GM19238 (cell line): Measurements from ENCODE around the gene PLCB1.

ENCODE experiments used
- DNase-seq: peaks from one replicate; pipeline ENCODE4 v3.0.0; 2011; ENCODE audit warnings: low spot score; ENCODE audit not compliant: insufficient read length

The PLCB1 gene

GRCh38 chr20:8299921-8300320 lies 167.9 kb downstream of the PLCB1 start:
- DNase-seq: no peak

DNA sequence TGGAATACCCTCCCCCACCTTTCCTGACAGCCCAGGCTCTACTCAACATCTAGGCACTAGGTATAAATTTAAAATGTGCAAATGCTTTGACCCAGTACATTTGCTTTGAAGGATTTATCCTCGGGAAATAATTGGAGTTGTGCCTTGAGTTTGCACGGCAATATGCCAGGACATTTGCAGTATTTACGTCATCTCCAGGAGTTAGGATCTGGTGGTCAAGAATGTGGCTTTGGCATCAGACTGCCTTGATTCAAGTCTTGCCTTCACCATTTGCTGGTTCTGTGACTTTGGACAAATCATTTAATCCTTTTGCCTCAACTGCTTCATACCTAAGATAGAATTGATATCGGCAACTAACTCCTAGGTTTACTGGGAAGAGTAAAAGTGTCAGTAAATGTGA lies 169.6 kb downstream of the PLCB1 start:
- DNase-seq: no peak

DNA sequence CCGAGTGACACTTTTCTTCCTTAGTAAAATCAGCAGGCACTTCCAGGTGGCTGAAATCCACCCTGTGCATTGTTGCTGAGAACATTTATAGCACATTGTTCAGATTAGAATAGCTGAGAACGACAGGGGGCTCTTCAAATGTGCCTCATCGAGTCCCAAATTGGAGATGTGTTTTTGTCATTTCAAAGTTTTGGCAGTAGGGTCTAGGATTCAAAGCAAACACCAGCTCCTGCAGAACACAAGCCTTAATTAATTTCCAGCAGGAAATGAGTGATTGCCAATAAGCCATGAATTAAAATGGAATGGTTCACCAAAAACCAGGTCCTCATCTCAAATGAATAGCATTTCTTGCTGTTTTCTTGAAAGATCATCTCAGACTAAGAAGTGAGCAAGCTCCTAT lies 171.6 kb downstream of the PLCB1 start:
- DNase-seq: no peak

- DNase-seq: no peak
These were observed 172.2 kb downstream of the PLCB1 start for GRCh38 chr20:8304124-8304816.

DNA sequence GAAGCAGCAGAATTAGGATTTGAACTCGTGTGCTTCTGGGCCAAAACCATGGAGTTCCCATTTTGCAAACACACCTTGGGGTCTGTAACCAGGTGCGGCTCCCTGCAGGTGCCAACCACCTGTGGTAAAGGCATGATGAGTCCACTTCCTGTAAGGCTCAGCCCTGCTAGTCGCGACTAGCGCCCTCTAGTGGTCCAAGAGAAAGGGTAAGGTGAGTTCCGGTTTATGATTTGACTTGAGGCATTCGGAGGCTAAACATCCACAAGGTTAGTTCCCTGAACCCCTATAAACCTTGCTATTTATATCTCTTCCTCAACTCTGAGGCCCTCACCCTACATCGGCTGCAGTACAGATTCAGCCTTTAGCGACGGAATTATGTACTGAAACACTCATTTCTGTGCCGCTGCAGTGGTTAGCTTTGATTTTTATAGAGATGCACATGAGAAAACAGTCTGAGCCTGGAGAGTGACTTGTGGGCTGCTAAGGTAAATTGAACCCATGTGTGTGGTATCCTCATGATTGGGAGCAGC lies 173.4 kb downstream of the PLCB1 start:
- DNase-seq: peak; percentile 11

- no peak for DNase-seq
These were observed 174.9 kb downstream of the PLCB1 start for GRCh38 chr20:8306937-8307336.

DNA sequence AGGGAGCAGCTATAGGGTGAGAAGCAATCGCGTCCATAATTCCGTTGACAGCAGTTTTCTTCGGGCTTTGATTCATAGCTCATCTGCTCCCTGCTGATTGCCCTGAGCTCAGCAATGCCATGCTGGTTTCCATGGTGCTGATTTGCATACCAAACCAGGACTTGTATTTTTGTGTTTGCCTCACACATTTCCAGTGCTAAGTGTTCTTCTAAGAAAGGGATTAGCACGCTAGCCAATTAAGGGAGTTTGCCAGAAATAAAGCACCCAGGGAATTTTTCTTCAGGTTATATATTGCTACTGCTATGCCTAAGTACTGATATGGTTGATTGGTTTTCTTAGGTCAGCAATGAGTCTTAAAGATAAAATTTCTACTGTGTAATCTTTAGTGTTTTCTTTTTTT lies 177.6 kb downstream of the PLCB1 start:
- no peak for DNase-seq

- DNase-seq: no peak
These were observed 178.6 kb downstream of the PLCB1 start for GRCh38 chr20:8310618-8311017.

- no peak for DNase-seq
These were observed 181.0 kb downstream of the PLCB1 start for GRCh38 chr20:8313073-8313472.

DNA sequence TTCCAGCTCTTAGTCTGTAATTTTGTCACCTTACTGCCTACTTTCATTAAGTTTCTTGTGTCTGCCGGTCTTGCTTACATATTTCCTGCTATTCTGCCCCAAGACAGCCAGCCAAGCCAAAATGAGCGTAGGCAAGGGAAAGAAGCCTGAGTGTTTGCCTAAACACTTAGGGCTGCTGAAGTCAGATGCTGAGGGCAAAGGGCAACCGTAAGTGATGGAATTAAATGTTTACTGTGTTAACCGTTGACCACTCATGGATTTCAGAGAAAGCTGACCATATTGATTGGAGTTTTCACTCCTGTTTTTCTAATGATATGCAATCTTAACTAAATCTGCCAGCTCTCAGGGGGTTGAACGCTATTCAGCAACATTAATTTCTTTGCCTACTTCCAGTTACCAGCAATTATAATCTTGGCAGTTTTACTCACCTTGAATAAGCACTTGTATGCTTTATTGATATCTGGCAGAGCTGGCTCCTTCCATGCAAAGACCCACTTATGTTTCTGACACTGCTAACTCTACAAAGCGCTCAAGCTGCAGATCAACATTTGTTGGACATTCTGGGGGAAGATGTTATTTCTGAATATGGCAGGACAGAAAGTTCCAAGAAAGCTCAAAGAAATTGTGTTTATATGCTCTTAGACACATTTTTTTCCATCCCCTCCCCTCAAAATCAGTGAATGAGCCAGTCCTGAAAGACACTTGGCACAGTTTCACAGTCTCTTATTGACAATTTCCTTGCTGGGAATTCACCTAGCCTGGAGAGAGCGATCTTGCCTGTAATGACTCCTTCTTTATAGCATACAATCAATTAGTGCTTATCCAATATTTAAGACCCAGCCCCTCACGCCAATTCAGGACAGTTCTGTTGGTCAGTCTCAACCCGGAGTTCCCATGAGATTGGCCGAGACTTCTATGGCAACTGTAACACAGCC lies 183.8 kb downstream of the PLCB1 start:
- no peak for DNase-seq

DNA sequence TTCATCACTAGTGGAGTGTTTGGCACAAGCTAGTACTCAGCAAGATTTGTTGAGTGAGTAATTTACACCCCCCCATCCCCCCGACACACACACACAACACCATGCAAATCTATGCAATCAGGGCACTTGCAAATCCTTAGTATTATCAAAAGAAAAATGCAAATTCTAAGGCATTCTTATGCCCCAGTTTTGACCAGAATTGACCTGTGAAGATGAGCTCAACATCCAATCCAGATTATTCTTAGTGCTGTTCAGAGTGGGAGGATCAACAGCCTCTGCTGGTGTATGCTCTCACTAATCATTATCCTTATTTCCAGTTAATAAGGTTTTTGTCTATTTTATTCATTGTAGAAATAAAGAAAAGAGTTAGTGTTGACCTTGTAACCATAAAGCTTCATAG lies 185.4 kb downstream of the PLCB1 start:
- DNase-seq: no peak

DNA sequence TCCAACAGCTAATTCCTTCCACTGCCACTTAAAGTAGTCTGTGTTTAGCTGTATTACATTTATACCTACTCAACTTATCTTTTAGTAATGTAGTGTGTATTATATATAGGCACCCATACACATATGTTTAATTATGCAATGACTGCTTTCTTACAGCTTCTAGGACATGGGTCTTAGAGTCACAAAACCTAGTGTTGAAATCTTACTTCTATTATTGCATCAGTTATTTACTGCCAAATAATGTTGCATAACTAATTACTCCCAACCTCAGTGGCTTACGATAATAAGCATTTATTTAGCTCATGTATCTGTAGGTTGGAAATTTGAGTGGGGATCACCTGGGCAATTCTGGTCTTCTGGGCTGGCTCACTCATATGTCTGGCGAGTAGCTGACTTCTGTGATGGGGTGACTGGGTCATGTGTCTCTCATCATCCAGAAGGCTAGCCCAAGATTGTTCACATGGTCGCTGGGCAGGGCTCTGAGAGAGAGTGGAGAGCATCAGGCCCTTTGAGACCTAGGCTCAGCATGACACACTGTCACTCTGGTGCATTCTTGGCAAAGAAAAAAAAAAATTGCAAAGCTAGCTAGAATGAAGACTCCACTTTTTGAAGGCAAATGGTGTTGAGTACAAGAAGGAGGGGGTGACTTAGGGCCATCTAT lies 187.0 kb downstream of the PLCB1 start:
- DNase-seq: no peak

GRCh38 chr20:8320306-8320705 lies 188.2 kb downstream of the PLCB1 start:
- no peak for DNase-seq

DNA sequence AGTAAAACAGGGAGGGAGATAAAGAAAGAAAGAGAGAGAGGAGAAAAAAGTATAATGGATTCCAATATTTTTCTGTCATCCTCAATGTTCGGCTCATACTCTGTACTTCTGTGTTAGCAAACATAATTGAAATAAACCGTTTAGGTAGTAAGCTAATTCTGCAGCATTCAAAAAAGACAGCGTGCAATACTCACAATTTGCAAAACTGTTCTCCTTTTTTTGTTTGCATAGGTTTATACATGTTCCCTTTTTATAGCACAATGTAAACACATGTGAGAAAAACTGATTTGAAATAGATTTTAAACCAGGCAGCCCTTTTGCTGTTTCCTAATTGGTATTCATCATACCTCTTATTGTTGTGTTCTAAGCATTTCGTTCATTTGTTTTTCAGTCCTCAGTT lies 188.9 kb downstream of the PLCB1 start:
- DNase-seq: no peak

DNA sequence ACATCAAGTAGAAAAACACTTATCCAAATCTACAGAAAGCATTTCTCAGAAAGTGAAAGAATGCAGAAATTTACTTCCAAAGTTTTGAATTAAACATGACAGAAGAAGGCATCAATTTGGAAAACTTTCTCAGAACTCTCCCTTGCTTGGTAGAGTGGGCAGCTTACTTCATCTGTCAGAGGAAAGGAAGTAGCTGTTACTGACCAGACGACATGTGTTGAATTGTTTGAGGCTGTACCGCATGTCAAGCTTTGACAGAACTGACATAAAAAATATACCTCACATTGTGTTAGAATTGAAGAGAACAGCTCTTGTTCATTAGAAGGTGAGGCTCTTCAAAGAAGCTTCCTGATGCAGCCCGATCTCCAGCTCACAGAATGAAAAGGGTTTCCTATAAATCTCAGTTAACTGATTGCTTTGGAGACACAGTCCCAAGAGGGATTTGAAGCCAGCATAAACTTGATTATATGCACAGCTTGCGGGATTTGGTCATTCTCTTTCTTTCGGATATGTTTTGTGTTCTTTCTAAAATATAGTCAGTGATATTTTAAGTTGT lies 190.7 kb downstream of the PLCB1 start:
- DNase-seq: no peak

DNA sequence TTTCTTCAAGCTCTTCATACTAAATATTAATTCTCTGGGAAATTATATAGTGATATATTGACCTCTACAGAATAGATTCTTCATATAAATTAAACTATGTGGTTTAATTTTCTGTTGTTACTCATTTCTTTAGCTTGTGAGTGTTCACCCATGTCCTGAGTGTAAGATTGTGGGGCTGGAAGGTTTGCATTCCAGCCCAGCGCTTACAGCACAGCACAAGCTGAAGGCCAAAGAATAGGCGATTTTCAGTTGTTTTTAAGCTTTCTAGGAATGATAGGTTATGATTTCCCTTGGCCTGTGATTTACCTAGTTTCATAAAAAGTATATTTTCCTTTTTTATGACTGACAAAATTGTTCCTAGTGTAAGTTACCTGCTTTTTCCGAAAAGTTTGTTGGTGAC lies 194.1 kb downstream of the PLCB1 start:
- no peak for DNase-seq

DNA sequence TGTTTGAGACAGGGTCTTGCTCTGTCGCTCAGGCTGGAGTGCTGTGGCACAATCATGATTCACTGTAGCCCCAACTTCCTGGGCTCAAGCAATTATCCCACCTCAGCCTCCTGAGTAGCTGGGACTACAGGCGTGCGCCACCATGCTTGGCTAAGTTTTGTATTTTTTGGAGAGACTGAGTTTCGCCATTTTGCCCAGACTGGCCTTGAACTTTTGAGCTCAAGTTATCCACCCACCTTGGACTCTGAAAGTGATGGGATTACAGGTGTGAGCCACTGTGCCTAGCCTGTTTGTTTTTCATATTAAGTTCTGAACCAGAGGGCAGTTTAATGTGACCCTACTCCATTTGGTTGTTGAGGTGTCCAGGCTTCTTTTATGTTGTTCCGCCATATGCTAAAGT lies 194.8 kb downstream of the PLCB1 start:
- DNase-seq: no peak

- no peak for DNase-seq
These were observed 196.1 kb downstream of the PLCB1 start for GRCh38 chr20:8328189-8328588.

GRCh38 chr20:8330319-8330784 lies 198.3 kb downstream of the PLCB1 start:
- DNase-seq: no peak

- no peak for DNase-seq
These were observed 199.0 kb downstream of the PLCB1 start for GRCh38 chr20:8330785-8331695.
